T47D (cell line): ENCODE data around the gene IL22RA1.
A peak's percentile ranks its signal among the peaks of the same experiment; 100 is the strongest.

Experiments
- DNase-seq, 2 experiments: peaks; one replicate each; pipeline versions ENCODE4 v3.0.0 to v3.0.0-alpha.2; 2011 to 2012; ENCODE audit warnings: low read depth in 1 of 2, low spot score in 1 of 2
- JUND ChIP-seq: IDR thresholded peaks from 2 replicates; pipeline ENCODE4 v1.6.1; 2012; ENCODE audit warnings: low read depth
- in situ Hi-C: cut with HindIII; loops from 2 replicates; pipeline ENCODE4 v1.10.0; 2016; ENCODE audit warnings: low sequenced_read_pairs, low pct_unique_long_range_greater_than_20kb

The IL22RA1 gene

DNA sequence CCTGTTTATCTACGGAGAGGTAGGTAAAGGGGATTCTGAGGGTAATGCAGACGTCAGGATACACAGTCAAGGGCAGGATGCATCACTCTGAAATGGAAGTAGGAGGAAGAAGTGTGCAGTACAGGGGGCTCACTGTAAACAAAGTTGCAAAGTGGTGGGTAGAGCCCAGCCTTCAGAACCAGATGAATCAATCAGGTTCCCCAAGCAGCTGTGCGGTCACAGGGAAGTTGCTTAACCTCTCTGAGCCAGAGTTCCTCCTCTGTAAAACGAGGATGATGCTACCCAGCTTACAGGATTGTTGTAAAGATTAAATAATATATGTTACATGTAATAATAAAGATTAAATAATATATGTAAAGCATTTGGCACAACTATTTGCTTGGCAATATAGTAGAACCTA, 17.5 kb downstream of the IL22RA1 start:
- in situ Hi-C loops: no loop called here
- TF ChIP-seq JUND: no peak
- no peak for DNase-seq

DNA sequence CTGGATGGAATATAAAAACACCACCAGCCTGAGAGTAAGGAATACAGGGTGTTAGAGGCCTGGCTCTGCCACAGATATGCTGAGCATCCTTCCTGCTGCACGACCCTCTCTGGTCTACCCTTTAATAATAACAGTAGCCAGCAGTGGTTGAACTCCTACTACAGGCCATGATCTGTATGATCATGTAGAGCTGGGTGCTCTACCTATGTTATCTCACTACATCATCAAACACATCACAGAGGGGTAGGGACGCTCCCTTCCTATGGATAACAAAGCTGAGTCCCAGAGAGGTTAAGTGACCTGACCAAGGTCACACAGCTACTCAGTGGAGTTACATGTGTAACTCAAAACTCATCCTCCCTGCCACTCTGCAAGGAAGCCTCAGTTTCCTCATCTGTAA, 18.0 kb downstream of the IL22RA1 start:
- DNase-seq: no peak

DNA sequence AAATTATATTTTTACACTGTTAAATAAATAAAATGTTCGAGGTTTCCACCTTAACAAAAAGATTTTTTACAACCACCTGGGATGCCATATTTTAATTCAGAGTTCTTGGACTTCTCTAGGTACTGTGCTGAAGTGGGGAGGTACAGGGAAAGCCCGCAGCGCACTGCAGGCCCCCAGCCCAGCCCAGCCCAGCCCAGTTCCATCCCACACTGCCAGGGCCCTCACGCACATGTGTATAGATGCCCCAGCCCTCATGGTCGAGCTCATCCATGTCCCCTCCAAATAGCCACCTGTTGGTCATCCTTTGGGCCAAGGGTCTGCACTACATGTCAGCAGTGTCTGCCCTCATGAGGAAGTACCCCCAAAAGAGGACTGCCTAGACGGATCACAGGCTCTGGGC, 19.3 kb downstream of the IL22RA1 start:
- no peak for DNase-seq
- no peak for TF ChIP-seq JUND
- in situ Hi-C loops: no loop called here

More for the DNA sequence above, 18.0 kb downstream of the IL22RA1 start:
- no peak for TF ChIP-seq JUND
- in situ Hi-C loops: no loop called here

DNA sequence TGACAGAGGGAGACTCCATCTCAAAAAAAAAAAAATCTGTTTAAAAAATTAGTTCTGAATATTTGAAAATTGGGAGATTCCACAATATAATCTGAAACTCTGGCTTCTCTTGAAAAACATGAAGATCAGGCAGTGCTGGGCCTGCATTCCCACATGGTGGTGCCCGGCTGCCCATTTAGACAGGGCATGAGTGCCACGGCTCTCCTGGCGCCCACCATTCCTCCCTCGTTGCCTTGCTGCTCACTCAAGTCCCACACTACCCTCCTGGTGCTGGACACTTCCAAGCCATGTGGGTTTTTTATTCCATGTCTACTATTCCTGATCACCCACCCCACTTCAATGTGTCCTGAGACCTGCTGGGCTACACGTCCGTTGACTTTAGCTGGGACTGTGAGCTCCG, 20.2 kb downstream of the IL22RA1 start:
- TF ChIP-seq JUND: no peak
- no peak for DNase-seq
- in situ Hi-C loops: no loop called here

DNA sequence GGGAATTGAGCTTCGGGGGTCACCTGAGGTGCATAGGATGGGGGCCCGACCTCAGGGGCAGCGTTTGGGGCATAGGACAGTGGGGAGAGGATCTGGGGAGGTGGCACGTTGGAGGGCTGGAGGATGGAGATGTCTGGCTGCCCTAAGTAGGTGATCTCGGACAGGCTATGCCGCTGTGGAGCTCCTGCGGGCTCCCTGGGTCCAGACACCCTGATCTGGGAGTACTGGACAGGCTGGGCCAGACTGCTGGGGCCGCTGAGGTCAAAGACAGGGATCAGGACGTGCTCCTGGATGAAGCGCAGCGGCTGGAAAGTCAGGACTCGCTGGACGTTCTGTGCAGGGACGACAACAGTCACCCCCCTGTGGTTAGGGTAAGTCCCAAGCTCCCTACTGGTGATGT, 21.5 kb downstream of the IL22RA1 start:
- in situ Hi-C loops: no loop called here
- no peak for DNase-seq
- no peak for TF ChIP-seq JUND

DNA sequence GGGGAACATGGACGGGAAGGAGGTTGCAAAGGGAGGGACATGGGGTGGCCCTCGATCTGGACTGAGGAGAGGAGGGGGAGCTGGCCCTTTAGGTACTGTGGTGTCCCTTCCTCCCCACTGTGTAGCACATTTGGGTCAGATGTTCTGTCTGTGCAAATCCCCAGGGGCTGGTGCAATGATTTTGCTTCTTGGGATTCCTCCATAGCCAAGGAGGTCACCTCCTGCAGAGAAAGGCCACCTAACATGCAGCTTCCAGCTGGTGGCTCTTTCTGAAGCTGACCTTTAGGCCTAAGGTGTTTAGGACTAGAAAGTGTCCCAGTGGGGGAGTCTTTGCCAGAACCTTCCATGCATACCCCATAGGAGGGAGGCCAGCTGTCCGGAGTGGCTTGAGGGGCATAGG, 22.0 kb downstream of the IL22RA1 start:
- in situ Hi-C loops: no loop called here
- DNase-seq: no peak
- no peak for TF ChIP-seq JUND

DNA sequence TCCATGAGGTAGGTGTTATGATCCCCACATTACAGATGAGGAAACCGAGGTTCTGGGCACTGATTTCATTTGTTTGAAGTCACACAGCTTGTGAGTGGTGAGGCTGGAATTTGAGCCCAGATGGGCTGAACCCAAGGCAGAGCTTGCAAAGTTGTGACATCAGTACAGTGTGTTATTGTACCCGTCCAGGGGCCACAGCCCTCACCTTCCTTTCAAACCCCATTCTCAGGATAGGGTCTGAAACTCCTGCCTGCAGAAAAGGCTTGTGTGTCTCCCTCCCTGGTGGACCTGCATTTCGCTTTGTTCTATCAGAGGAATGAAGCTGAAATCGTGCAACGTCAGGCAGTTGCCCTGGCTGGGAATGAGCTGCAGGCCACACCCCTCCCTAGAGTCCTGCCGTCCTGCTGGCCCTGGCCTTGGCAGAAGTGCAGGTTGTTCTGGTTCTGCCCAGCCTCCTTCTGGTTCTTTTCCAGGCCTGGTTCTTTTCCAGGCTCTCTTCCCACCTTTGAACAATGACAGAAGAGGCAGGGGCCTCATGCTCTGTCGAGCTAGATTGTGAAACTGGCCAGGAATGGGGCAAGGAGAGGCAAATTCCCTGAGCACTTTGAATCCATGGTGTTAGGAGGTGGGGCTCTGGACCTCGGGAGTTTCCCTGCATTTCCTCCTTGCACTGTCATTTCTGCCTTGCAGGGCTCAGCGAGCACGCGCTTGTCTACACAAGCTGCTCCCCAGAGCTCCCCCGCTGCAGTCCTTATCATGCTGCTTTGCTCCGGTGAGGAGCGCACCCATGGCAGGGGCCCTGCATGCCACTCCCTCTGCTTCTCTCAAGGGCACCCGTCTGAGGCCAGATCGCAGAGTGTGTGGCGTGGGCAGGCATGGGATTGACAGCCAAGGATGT, 22.8 kb downstream of the IL22RA1 start:
- peak; percentile 57 to 62 for DNase-seq
- no peak for TF ChIP-seq JUND
- in situ Hi-C loops: no loop called here

DNA sequence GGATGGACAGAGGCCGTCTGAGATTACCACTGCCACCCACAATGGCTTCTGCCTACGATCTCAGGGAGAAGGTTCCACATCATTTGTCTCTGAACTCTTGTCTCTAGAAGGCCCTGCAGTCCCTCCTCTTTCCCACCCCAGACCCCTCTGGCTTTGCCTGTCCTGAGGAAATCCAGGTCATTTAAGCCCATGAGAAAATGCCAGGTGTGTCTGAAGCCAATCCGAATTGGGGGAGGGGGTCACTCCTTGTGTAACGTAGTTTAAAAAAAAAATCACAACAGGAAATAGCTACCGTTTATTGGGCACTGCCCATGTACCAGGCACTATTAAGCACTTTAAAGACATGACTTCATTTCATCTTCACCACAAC, 23.5 kb downstream of the IL22RA1 start:
- in situ Hi-C loops: no loop called here
- TF ChIP-seq JUND: no peak
- DNase-seq: no peak

DNA sequence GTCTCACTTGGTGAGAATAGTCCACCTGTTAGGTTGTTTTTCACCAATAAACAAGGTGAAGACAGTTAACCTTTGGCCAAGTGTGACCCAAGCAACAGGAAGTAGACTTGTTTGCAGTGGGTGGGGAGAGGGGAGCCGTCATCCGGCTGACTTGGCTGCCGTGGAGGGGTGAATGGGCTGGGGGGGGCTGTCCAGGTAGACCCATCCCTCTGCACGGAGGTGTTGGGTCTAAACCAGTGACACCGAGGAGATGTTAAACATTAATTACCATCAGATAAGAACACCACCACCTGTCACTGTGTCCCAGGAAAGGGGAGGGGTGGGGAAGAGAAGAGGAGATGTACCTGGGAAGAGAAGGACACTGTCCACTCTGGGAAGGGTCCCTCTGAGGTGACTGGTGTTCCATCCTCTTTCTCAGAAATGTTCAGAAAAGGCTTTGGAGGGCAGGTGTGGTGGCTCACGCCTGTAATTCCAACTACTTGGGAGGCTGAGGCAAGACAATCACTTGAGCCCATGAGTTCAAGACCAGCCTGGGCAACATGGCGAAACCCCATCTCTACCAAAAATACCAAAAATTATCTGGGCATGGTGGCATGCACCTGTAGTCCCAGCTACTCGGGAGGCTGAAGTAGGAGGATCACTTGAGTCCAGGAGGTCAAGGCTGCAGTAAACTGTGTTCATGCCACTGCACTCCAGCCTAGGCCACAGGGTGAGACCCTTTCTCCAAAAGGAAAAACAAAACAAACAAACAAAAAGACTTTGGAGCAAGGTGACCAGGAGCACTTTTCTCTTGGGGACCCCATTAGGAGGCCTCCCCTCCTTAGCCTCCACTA, 24.3 kb downstream of the IL22RA1 start:
- in situ Hi-C loops: no loop called here

DNA sequence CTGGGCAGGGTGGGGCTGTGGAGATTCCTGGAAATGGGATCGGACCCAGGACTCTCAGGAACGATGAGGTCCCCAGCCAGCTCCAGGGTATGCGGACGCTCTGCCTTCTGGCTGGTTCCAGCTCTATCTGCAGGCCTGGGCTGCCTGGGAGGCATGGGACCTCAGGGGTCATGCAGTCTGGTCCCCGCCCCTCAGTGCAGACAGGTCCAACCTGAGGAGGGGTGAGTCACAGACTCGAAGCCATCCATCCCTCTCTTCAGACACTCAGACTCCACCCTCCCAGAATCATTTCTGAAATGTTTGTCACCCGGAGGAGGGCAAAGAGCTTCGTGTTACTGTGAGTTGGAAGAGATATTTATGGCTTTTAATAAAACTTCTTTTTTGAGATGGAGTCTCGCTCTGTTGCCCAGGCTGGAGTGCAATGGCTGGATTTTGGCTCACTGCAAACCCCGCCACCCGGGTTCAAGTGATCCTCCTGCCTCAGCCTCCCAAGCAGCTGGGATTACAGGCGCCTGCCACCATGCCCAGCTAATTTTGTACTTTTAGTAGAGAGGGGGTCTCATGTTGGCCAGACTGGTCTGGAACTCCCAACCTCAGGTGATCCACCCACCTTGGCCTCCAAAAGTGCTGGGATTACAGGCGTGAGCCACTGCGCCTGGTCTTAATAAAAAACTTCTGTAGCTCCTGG, 25.1 kb downstream of the IL22RA1 start:
- no peak for DNase-seq
- TF ChIP-seq JUND: no peak
- in situ Hi-C loops: no loop called here

More for the DNA sequence above, 24.3 kb downstream of the IL22RA1 start:
- TF ChIP-seq JUND: no peak
- no peak for DNase-seq

DNA sequence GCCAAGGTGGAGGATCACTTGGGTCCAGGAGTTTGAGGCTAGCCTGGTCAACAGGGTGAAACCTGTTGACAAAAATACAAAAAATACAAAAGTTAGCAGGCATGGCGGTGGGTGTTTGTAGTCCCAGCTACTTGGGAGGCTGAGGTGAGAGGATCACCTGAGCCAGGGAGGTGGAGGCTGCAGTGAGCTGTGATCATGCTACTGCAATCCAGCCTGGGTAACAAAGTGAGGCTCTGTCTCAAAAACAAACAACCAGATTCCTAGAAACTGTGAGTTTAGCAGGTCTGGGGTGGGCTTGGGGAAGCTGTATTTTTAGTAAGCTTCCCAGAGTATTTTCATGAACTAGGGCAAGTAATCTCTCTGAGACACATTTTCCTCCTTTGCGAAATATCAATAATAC, 25.8 kb downstream of the IL22RA1 start:
- in situ Hi-C loops: no loop called here
- no peak for TF ChIP-seq JUND
- DNase-seq: no peak

DNA sequence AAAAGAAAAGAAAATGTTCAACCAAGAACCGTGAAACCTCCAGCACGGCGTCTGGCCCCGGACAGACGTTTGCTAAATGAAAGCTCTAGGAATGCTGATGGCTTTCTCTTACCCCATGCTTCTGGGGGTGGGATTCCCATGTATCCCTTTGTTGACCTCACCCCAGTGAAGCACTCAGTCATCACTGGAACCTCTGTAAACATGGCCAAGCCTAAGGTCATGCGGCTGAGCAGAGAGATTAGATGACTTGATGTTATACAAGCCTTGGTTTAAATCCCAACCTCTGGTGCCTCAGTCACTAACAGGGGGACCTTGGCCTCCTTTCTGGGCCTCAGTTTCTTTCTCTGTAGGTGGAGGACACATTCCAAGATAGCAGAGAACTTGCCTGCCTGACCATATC, 28.2 kb downstream of the IL22RA1 start:
- in situ Hi-C loops: no loop called here
- no peak for DNase-seq
- no peak for TF ChIP-seq JUND

DNA sequence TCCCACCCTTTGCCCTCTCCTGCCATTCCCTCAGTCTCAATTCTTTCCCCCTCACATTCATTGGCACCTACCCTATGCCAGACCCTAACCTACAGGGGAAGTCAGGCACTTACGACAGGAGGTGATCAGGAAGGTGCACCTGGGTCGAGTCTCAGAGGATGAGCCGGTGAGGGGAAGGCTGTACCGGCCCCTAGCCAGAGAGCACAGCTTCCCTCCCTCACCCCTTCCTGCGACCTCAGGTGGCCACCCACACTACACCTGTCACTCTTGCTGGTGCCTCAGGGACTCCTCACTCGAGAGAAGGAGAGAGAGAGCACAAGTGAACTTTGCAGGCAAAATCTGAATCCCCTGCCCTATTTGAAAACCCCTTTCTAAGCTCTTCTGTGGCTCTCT, 29.3 kb downstream of the IL22RA1 start:
- in situ Hi-C loops: no loop called here
- DNase-seq: no peak
- no peak for TF ChIP-seq JUND
